ENCODE results near the gene PIK3CB. TPM values are rescaled to one million over a fixed set of nuclear protein-coding genes. Genes with fewer than 3 reads are reported as not detected.

PIK3CB gene
- total and polyA plus RNA-seq, 2 of the 8 experiments (the other 6 are each of a cell fraction or from before 2014, with no cell fraction given) = 8.3 to 35.2 TPM

GRCh38 chr3:138778643-138779042, 56.1 kb downstream of the PIK3CB start:
- Histone ChIP-seq H3K27me3 (replicated peaks in 1 of 4; ENCODE audit: control insufficient read depth in 3 of 4, extremely low read depth in 1 of 4, insufficient read depth in 3 of 4, low read length in 3 of 4) (no peaks in the 10 kb centered on the region), H3K23me2 (ENCODE audit: low read depth, low read length) (no peaks in the 10 kb centered on the region), H3K79me1 (ENCODE audit: low read depth, low read length) (peaks cover 7% of the 10 kb centered on the region), H4K8ac (ENCODE audit: extremely low read depth, insufficient read depth, low read length) (no peak overlapping the region), H2BK15ac (ENCODE audit: low read length) (no peak overlapping the region), H3K4ac (replicated peaks; ENCODE audit: insufficient read length, low read depth, low read length) (no peak overlapping the region), H2BK12ac (ENCODE audit: low read depth, low read length) (no peak overlapping the region), H2BK120ac (replicated peaks; ENCODE audit: low read depth, low read length) (no peak overlapping the region), H3K18ac (ENCODE audit: extremely low read depth, low read length) (no peak overlapping the region), H4K5ac (ENCODE audit: insufficient read length, low read depth, low read length) (no peak overlapping the region), H3K4me3 (ENCODE audit: extremely low read depth in 1 of 4, insufficient read depth in 2 of 4, low read depth in 3 of 4, low read length in 4 of 4) (no peak overlapping the region), H3K23ac (ENCODE audit: insufficient read length) (no peak overlapping the region), H2AK5ac (ENCODE audit: low read depth, low read length) (no peak overlapping the region), H3K4me1 (replicated peaks in 1 of 4; ENCODE audit: control insufficient read depth in 3 of 4, insufficient read depth in 4 of 4, low read length in 3 of 4) (no peaks in the 10 kb centered on the region), H3K56ac (replicated peaks; ENCODE audit: insufficient read length, low read depth, low read length) (no peak overlapping the region), H3K4me2 (ENCODE audit: insufficient read depth in 1 of 2, low read depth in 2 of 2, low read length in 2 of 2) (no peak overlapping the region), H3K79me2 (ENCODE audit: control insufficient read depth in 1 of 2, insufficient read depth in 2 of 2, low read length in 2 of 2) (peaks cover 0 to 20% of the 10 kb centered on the region in 2 experiments; a peak in 3 of 4 replicates), H2BK5ac (ENCODE audit: low read depth, low read length) (no peak overlapping the region), H2AFZ (ENCODE audit: low read length) (no peak overlapping the region), H3K9me3 (ENCODE audit: insufficient read depth in 2 of 2, low read depth in 1 of 2, low read length in 1 of 2) (no peaks in the 10 kb centered on the region), H3K27ac (ENCODE audit: low read depth, low read length) (no peak overlapping the region), H3K9ac (replicated peaks in 1 of 4; ENCODE audit: extremely low read depth in 1 of 4, low read depth in 3 of 4, low read length in 3 of 4) (no peak overlapping the region), H4K20me1 (replicated peaks in 1 of 2; ENCODE audit: control insufficient read depth in 1 of 2, insufficient read depth in 2 of 2, low read length in 2 of 2) (peaks cover 0 to 3% of the 10 kb centered on the region in 2 experiments), H3K36me3 (ENCODE audit: control insufficient read depth in 2 of 4, insufficient read depth in 4 of 4, low read length in 3 of 4) (no peaks in the 10 kb centered on the region), H3K14ac (ENCODE audit: insufficient read length) (no peak overlapping the region), H2BK20ac (ENCODE audit: low read length) (no peak overlapping the region), H4K91ac (replicated peaks; ENCODE audit: insufficient read length, low read length) (no peak overlapping the region)
- ChIA-PET CTCF (ENCODE audit: partially characterized antibody) (interaction anchor here (0.6 to 1.4 kb wide), 3 partner anchors 18 to 146 kb away, joined by 3 to 4 read pairs (median 3); no protein-coding TSS in a partner anchor), POLR2A (ENCODE audit: partially characterized antibody) (interaction anchor here (0.7 kb wide), 1 partner anchor 103 kb away, joined by 3 read pairs; no protein-coding TSS in a partner anchor)
- TF ChIP-seq RAD21 (IDR thresholded peaks at IDR 0.05 in 1 of 2, conservative IDR thresholded peaks at IDR 0.05 in 1 of 2; ENCODE audit: low read depth in 2 of 2, low read length in 2 of 2) (no peak), SAP30 (IDR thresholded peaks at IDR 0.05; ENCODE audit: insufficient read depth, insufficient replicate concordance, low read length) (no peak), TBP (IDR thresholded peaks at IDR 0.05; ENCODE audit: low read depth, low read length) (no peak)
- no peak for FAIRE-seq
- peak in 1 of 2 experiments; percentile 20 for DNase-seq (ENCODE audit: low read depth in 1 of 2, low spot score in 2 of 2)
- 87% methylated on average over 2 of the region's 2 CpGs; no CpG with 5 or more reads in 1 of the 2 experiments for WGBS, 2 experiments (ENCODE audit: extremely low coverage in 1 of 2, insufficient coverage in 1 of 2, insufficient read length in 1 of 2, insufficient replicate concordance in 2 of 2, low coverage in 1 of 2, low lambda C conversion rate in 2 of 2, missing lambda C conversion rate in 1 of 2)
